Measurements from ENCODE around the gene SLC7A1.

- TF ChIP-seq EZH2 (IDR thresholded peaks at IDR 0.05; ENCODE audit: low read depth, low read length, severe bottlenecking) (no peak), ATF3 (IDR thresholded peaks at IDR 0.05; ENCODE audit: insufficient read depth, low read depth, low read length) (no peak), POLR2A (IDR thresholded peaks at IDR 0.05; ENCODE audit: control extremely low read depth in 1 of 2, low read depth in 2 of 2, low read length in 2 of 2) (no peak), USF2 (IDR thresholded peaks at IDR 0.05; ENCODE audit: low read length) (no peak), GABPA (IDR thresholded peaks at IDR 0.05; ENCODE audit: borderline replicate concordance, insufficient read depth, low read length) (no peak), YY1 (IDR thresholded peaks at IDR 0.05; ENCODE audit: low read depth, low read length) (no peak), CTCF (IDR thresholded peaks at IDR 0.05; ENCODE audit: control extremely low read depth in 1 of 3, insufficient read depth in 1 of 3, low read depth in 1 of 3, low read length in 3 of 3) (no peak), TAF1 (IDR thresholded peaks at IDR 0.05; ENCODE audit: low read depth, low read length) (no peak), EP300 (IDR thresholded peaks at IDR 0.05; ENCODE audit: borderline replicate concordance in 1 of 2, low read depth in 2 of 2, low read length in 2 of 2) (no peak), KDM1A (IDR thresholded peaks at IDR 0.05; ENCODE audit: borderline replicate concordance, low read length) (no peak)
Measured at GRCh38 chr13:29575098-29575497, 20.4 kb downstream of the SLC7A1 start.

All from H1 (cell line).